HG03521 (cell line): ENCODE data around the gene VDAC2.
"Not testable (repeated sequence)": the region's sequence is repeated elsewhere in the genome, so short reads cannot be mapped to it uniquely, and the experiment has no call there.

Experiments
- ATAC-seq: cut with Tn5 transposase; IDR thresholded peaks from one replicate; pipeline ENCODE4 v1.9.1; 2021; ENCODE audit warnings: mild to moderate bottlenecking, moderate library complexity; ENCODE audit not compliant: unreplicated experiment

VDAC2 gene

DNA sequence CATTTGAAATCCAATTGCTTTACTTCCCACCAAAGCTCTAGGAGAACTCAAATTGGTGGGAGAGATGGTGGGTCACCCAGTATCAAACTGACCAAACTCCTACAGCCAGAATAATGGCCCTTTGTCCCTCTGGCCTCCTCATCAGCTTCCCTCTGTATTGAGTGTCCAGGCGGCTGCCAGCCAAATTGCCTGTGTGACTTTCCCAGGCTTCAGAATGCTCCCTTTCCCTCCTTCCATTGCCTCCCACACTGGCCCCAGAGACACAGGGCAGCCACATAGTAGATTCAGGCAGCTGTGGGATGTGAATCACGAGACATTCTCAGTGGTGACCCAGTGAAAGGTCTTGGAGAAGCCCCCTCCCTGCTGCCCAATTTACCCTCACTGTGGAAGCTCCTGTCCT lies 12.7 kb upstream of the VDAC2 start:
- ATAC-seq = no peak

- not testable (repeated sequence) for ATAC-seq
These were observed 10.6 kb upstream of the VDAC2 start for GRCh38 chr10:75199949-75200348.

DNA sequence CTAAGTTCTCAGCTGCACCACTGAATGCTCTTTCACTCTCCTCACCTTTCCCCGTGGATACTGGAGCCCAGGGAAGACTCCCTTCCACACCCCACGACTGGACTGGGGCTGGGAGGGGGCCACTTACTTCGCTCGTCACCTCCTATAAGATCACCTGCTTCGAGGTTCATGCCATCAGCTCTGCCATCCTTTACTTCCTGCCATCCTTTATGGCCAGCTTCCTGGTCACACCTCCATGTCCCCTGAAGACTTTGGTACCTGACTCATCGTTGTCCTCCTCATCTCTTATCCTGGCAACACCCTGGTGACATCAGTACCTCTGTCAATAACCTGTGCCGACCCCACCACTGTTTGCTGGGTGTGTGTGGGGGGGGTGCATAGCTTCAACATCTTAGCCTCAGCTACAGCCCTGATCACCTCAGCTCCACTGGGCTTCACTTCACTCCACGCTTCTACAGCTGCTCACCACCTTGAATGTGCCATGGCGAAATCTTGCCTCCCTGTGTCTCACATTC lies 8.7 kb upstream of the VDAC2 start:
- ATAC-seq = no peak

GRCh38 chr10:75202321-75203045 lies 8.1 kb upstream of the VDAC2 start:
- ATAC-seq = no peak

DNA sequence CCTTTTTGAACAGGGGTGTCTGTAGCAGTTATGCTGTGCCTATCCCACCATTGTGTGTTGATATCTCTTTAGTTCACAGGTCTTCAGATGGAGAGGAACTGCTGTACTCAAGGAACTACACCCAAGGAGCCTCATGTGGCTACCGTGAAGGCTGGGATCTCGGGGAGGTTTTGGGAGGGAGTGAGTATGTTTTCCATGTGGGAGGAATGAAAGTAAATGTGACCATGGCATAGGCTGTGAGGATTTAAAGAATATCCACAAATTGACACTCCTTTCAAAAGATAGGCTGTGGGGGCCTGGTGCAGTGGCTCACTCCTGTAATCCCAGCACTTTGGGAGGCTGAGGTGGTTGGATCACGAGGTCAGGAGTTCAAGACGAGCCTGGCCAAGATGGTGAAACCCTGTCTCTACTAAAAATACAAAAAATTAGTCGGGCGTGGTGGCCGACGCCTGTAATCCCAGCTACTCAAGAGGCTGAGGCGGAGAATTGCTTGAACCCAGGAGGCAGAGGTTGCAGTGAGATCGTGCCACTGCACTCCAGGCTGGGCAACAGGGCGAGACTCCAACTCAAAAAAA lies 7.5 kb upstream of the VDAC2 start:
- not testable (repeated sequence) for ATAC-seq

GRCh38 chr10:75203724-75204123 lies 6.9 kb upstream of the VDAC2 start:
- no peak for ATAC-seq

GRCh38 chr10:75205908-75206307 lies 4.7 kb upstream of the VDAC2 start:
- ATAC-seq = no peak

DNA sequence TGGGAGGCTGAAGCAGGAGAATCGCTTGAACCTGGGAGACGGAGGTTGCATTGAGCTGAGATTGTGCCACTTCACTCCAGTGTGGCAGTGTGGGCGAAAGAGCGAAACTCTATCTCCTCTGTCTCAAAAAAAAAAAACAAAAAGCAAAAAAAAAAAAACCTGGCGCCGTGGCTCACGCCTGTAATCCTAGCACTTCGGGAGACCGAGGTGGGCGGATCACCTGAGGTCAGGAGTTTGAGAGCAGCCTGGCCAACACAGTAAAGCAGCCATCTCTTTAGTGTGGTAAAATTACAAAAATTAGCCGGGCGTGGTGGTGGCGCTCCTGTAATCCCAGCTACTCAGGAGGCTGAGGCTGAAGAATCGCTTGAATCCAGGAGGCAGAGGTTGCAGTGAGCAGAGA lies 4.0 kb upstream of the VDAC2 start:
- ATAC-seq = not testable (repeated sequence)

DNA sequence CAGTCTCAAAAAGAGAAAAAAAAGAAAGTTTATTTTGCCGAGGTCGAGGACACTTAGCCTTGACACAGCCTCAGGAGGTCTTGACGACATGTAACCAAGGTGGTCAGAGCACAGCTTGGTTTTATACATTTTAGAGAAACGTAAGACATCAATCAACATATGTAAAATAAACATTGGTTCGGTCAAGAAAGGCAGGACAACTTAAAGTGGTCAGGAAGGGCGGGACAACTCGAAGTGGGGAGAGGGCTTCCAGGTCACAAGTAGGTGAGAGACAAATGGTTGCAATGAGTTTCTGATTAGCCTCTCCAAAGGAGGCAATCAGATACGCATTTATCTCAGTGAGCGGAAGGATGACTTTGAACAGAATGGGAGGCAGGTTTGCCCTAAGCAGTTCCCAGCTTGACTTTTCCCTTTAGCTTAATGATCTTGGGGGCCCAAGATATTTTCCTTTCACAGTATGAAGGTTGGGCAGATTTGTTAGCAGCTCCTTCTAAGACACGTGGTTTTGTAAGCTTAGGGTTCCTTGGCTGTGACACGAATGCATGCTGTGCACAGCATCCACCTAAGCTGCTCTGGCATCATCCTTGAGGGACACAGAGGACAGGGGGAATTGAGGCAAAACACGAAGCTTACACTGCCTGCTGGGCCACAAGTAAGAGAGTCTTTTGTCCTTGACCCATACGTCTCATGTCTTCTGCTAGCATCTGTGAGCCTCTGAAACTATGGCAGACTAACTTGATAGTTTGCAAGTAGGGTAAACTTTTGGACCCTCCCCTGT lies 3.3 kb upstream of the VDAC2 start:
- no peak for ATAC-seq

- ATAC-seq = no peak
These were observed 2.8 kb upstream of the VDAC2 start for GRCh38 chr10:75207857-75208144.

DNA sequence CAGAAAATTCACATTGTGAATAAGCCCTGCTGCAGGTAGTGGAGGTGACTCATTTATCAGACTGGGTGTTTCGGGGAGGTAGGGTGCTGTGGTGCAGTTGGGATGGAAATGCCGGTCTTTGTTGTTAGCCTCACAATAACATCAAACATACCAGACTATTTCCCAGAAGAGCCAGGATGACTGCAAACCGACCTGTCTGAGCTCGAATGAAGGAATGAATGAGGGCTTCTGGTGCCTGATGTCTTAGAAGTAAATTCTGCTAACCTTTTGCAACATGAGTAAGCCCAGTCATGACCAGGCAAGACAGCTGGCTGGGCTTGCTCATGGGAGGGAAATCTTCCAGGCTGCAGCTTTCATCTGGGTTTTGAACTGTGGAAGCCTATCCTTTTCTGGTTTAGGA lies 2.4 kb upstream of the VDAC2 start:
- ATAC-seq = no peak

- ATAC-seq = no peak
These were observed 1.3 kb upstream of the VDAC2 start for GRCh38 chr10:75209086-75209920.

DNA sequence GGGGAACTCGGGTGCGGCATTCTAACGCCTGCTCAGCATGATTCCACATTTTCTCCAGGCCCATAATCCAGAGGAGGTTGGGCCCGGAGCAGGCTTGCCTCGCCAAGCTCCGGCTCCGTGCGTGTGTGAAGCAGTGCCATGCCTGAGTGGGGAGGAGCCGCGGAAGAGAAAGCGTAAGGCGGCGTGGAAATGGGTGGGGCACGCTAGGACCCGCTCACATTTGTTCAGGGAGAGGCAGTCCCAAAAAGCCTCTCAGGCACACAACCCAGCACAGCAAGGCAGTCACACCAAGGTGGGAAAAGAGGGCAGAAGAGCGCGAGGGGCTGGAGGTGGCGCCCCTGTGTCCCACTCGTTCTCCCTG lies 695 bp upstream of the VDAC2 start:
- peak; percentile 33 for ATAC-seq

- no peak for ATAC-seq
These were observed 553 bp downstream of the VDAC2 start for GRCh38 chr10:75211007-75211691.

- ATAC-seq = no peak
These were observed 1.7 kb downstream of the VDAC2 start for GRCh38 chr10:75212343-75212742.

DNA sequence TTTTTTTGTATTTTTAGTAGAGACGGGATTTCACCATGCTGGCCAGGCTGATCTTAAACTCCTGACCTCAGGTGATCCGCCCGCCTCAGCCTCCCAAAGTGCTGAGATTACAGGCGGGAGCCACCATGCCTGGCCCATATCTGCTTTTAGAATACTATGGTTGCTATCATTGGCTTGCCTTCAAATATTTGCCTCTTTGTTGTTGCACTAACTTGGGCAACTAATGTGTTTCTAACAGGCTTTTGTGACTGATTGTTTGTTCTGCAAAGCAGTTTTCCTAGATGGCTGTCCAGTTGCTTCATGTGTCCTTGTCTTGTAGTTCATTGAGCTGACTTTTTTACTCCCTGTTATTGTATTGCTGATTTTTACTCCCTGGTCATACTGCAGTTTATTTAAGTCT lies 9.7 kb downstream of the VDAC2 start:
- ATAC-seq = no peak

DNA sequence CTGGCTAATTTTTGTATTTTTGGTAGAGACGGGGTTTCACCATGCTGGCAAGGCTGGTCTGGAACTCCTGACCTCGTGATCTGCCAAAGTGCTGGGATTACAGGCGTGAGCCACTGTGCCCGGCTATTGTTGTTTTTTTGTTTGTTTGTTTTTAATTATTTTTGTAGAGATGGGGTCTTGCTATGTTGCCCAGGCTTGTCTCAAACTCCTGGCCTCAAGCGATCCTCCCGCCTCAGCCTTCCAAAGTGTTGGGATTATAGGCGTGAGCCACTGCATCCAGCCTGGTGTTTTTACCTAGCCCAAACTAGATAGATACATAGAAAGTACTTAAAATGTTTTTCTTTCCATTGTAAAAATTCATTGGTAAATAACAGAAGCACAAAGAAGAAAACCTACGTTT lies 10.9 kb downstream of the VDAC2 start:
- ATAC-seq = not testable (repeated sequence)

DNA sequence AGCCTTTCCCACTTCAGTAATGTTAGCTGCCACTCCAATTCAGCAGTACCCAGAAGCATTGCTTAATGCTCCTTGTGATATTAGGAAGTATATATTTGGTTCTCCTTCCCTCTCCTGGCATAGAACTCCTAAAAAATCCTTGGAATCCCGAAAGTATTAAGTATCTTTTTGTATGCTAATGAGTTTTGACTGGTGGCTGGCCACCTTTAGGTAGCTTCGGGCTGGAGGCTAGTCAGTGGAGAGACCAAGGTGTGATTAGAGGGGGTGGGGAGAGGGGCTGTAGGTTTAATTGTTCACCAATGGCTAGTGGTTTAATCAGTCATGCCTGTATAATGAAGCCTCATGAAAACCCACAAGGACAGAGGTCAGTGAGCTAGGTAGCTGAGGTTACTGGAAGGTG lies 12.9 kb downstream of the VDAC2 start:
- ATAC-seq = no peak

- ATAC-seq = no peak
These were observed 15.5 kb downstream of the VDAC2 start for GRCh38 chr10:75226095-75226494.

DNA sequence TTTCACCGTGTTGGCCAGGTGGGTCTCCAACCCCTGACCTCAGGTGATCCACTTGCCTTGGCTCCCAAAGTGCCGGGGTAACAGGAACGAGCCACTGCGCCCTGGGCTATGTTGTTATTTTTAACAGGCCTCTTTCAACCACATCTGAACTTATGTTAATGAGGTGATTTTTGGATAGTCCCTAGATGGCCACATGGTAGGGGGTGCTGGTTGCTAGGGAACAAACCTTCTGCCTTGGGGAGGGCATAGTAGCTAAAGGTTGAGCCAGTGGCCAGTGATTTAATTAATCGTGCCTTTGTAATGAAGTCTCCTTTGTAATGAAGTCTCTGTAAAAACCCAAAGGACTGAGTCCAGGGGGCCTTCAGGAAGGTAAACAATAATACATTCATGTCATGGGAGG lies 16.1 kb downstream of the VDAC2 start:
- no peak for ATAC-seq

- ATAC-seq = no peak
These were observed 17.7 kb downstream of the VDAC2 start for GRCh38 chr10:75228278-75228677.
